ENCODE measurements around the gene SNTG2. TPM values are rescaled to one million over a fixed set of nuclear protein-coding genes. Genes with fewer than 3 reads are reported as not detected.

Gene SNTG2
- total RNA-seq, 4 donors from 2014 or later = 1.7 to 5.9 (median 2.0) TPM; not detected in 1

DNA sequence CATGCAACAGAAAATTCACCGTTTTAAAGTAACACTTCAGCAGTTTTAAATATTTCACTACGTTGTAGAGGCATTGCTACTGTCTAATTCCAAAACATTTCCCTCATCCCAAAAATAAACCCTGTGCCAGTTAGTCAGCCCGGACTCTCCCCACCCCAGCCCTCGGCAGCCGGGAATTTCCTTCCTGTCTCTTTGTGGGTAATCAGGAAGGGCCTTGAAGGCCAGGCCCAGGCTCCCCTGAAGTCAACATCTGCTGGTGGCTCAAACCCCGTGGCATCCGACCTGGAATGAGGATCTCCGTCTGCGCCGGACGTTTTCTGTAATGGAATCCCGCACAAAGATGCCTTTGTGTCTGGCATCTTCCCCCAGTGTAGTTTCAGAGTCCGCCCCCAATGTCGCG lies 219.6 kb downstream of the SNTG2 start:
- H3K27ac ChIP-seq = peak overlapping the region in 3 of 4 donors; percentile 21 to 45 (median 38)
- no peak overlapping the region for H3K4me3 ChIP-seq
- no peak for DNase-seq
- H3K36me3 ChIP-seq = no peaks in the 10 kb centered on the region
- TF ChIP-seq, protein P1, sequence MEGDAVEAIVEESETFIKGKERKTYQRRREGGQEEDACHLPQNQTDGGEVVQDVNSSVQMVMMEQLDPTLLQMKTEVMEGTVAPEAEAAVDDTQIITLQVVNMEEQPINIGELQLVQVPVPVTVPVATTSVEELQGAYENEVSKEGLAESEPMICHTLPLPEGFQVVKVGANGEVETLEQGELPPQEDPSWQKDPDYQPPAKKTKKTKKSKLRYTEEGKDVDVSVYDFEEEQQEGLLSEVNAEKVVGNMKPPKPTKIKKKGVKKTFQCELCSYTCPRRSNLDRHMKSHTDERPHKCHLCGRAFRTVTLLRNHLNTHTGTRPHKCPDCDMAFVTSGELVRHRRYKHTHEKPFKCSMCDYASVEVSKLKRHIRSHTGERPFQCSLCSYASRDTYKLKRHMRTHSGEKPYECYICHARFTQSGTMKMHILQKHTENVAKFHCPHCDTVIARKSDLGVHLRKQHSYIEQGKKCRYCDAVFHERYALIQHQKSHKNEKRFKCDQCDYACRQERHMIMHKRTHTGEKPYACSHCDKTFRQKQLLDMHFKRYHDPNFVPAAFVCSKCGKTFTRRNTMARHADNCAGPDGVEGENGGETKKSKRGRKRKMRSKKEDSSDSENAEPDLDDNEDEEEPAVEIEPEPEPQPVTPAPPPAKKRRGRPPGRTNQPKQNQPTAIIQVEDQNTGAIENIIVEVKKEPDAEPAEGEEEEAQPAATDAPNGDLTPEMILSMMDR (IDR thresholded peaks at IDR 0.05) = no peak
- no peak for TF ChIP-seq POLR2A (IDR thresholded peaks at IDR 0.05)
- H3K27me3 ChIP-seq = no peaks in the 10 kb centered on the region
- H3K4me1 ChIP-seq = no peaks in the 10 kb centered on the region
- intact Hi-C loops (cut with DNase I) = no loop called here
- H3K9me3 ChIP-seq = no peaks in the 10 kb centered on the region
- WGBS, 2 donors = 65 to 66% methylated on average over 12 to 15 of the region's 15 CpGs

DNA sequence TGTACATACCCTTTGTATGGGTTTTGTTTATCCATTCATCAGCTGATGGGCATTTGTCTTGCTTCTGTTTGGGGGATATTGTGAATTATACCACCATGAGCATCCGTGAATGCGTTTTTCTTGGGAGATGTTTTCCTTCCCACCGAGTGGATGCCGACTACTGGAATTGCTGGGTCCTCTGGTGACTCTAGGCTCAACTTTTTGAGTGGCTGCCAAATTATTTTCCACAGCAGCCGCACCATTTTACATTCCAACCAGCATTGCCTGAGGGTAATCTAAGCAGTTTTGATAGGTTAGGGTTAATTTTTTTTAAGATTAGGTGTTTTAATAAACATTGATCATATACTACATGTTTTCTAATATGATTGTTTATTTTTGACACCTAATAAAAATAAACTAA lies 220.1 kb downstream of the SNTG2 start:
- Histone ChIP-seq H3K27me3 (no peaks in the 10 kb centered on the region), H3K27ac (peak overlapping the region in 2 of 4 donors; percentile 21 to 45), H3K4me1 (no peaks in the 10 kb centered on the region), H3K4me3 (no peak overlapping the region), H3K9me3 (no peaks in the 10 kb centered on the region), H3K36me3 (no peaks in the 10 kb centered on the region)
- no peak for TF ChIP-seq POLR2A (IDR thresholded peaks at IDR 0.05)
- TF ChIP-seq, protein P1 (IDR thresholded peaks at IDR 0.05) = no peak
- no peak for DNase-seq
- intact Hi-C loops (cut with DNase I) = no loop called here
- 67 to 72% methylated on average over 5 of the region's 5 CpGs for WGBS, 2 donors

DNA sequence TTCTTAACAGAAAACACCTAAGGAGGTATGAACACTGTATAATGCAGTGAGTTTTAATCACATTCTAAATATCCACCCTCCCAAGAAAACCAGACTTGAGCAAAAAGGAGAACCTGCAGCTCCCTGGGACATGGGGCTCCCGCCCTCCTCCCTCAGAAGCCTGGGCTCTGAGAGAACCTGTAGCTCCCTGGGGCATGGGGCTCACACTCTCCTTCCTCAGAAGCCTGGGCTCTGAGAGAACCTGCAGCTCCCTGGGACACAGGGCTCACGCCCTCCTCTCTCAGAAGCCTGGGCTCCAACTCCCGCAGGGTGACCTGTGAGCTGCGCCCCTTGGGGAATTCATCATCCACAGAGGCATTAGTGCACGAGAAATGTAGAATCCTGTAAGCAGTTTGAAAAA lies 222.9 kb downstream of the SNTG2 start:
- no peaks in the 10 kb centered on the region for H3K4me1 ChIP-seq
- H3K27ac ChIP-seq = no peak overlapping the region
- no peak for TF ChIP-seq POLR2A (IDR thresholded peaks at IDR 0.05)
- TF ChIP-seq, protein P1 (IDR thresholded peaks at IDR 0.05) = no peak
- intact Hi-C loops (cut with DNase I) = no loop called here
- H3K9me3 ChIP-seq = no peaks in the 10 kb centered on the region
- no peak for DNase-seq
- no peaks in the 10 kb centered on the region for H3K27me3 ChIP-seq
- no peak overlapping the region for H3K4me3 ChIP-seq
- 70 to 86% methylated on average over 3 to 5 of the region's 5 CpGs for whole genome bisulfite sequencing, 2 donors
- no peaks in the 10 kb centered on the region for H3K36me3 ChIP-seq

DNA sequence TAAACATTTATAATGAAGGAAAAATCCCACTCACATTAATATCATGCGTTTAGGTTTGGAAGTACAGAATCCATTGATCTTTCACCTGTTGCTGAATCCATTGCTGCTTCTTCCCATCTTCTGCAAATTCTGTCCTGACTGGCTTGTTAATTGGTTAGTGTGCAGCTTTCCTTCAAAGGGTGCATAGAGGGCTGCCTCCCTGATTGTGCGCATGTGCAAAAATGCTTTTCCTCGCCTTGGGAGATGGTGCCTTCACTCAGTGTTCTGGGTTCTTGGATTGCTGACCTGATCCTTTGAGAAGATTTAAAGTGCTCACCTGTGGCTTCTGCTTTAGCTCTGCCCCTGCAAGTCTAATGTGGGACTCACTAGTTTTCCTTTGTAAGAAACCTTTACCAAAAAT lies 231.2 kb downstream of the SNTG2 start:
- no peak overlapping the region for H3K4me3 ChIP-seq
- H3K9me3 ChIP-seq = no peaks in the 10 kb centered on the region
- no peak for DNase-seq
- H3K36me3 ChIP-seq = no peaks in the 10 kb centered on the region
- no peaks in the 10 kb centered on the region for H3K4me1 ChIP-seq
- H3K27me3 ChIP-seq = no peaks in the 10 kb centered on the region
- TF ChIP-seq, protein P1 (IDR thresholded peaks at IDR 0.05) = no peak
- no peak for TF ChIP-seq POLR2A (IDR thresholded peaks at IDR 0.05)
- H3K27ac ChIP-seq = no peak overlapping the region
- WGBS, 2 donors = 58 to 74% methylated on average over 3 of the region's 3 CpGs
- intact Hi-C loops (cut with DNase I) = no loop called here

DNA sequence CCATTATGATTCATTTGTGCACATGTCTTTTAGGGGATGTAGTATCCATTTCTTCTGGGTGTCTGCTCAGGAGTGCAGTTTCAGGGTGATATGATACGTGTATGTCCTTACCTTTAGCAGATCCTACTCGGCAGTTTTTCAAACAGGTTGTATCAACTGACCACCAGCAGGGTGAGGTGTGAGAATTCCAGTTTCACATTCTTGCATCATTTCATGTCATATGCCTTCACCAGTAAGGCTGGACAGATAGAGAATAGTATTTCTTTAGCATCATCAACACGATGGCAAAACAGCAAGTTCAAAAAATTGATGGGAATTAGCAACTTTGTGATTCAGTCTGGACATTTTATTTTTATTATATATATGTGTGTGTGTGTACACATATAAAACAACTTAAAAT lies 232.7 kb downstream of the SNTG2 start:
- 66 to 82% methylated on average over 3 of the region's 3 CpGs for WGBS, 2 donors

More for the DNA sequence above, 232.7 kb downstream of the SNTG2 start:
- no peaks in the 10 kb centered on the region for H3K36me3 ChIP-seq
- H3K4me1 ChIP-seq = no peaks in the 10 kb centered on the region
- no peak for TF ChIP-seq POLR2A (IDR thresholded peaks at IDR 0.05)
- TF ChIP-seq, protein P1 (IDR thresholded peaks at IDR 0.05) = no peak
- no peaks in the 10 kb centered on the region for H3K27me3 ChIP-seq
- no peaks in the 10 kb centered on the region for H3K9me3 ChIP-seq
- no peak overlapping the region for H3K4me3 ChIP-seq
- intact Hi-C loops (cut with DNase I) = no loop called here
- H3K27ac ChIP-seq = no peak overlapping the region
- DNase-seq = no peak

All from esophagus squamous epithelium (tissue), 5 donors.